ENCODE measurements around the gene DRD3.

Gene DRD3

GRCh38 chr3:114127517-114127916 lies 51.3 kb downstream of the DRD3 start:
- TF ChIP-seq CTCF (conservative IDR thresholded peaks at IDR 0.05; ENCODE audit: low read depth, low read length) = no peak
- DNase-seq (ENCODE audit: low read depth) = no peak
- H3K4me3 ChIP-seq (ENCODE audit: low read length) = no peak overlapping the region

DNA sequence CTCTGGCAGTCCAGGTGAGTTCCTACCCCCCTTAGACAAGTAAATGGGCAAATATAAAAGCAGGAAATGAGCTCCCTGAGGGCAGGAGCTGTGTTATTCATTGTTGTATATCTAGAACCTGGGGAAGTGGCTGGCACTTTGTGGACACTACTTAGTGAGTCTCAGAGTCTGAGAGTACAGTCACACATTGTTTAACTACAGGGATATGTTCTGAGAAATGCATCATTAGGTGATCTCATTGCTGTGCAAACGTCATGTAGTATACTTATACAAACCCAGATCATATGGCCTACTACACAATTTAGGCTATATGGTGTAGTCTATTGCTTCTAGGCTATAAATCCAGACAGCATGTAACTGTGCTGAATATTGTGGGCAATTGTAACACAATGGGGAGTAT lies 52.4 kb downstream of the DRD3 start:
- H3K4me3 ChIP-seq (ENCODE audit: low read length) = no peak overlapping the region
- no peak for DNase-seq (ENCODE audit: low read depth)
- no peak for TF ChIP-seq CTCF (conservative IDR thresholded peaks at IDR 0.05; ENCODE audit: low read depth, low read length)

GRCh38 chr3:114122027-114122709 lies 56.7 kb downstream of the DRD3 start:
- H3K4me3 ChIP-seq (ENCODE audit: low read length) = no peak overlapping the region
- peak; percentile 21 for DNase-seq (ENCODE audit: low read depth)
- TF ChIP-seq CTCF (conservative IDR thresholded peaks at IDR 0.05; ENCODE audit: low read depth, low read length) = no peak

DNA sequence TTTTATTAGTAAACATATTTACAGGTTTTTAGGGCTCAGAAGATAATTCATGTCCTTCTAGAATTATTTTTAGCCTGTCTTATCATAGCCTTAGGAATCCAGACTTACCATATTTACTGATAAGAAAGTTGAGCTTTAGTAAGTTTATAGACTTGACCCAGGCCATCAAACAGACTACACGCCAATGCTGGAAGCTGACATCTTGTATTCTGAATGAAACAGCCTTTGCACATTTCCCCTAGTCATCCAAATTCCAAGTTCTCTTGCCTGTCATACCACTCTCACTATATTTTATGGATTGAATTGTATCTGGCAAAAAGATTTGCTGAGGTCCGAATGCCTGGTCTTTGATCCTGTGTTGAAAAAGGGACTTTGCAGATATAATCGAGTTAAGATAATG lies 58.6 kb downstream of the DRD3 start:
- no peak for DNase-seq (ENCODE audit: low read depth)
- no peak for TF ChIP-seq CTCF (conservative IDR thresholded peaks at IDR 0.05; ENCODE audit: low read depth, low read length)
- H3K4me3 ChIP-seq (ENCODE audit: low read length) = no peak overlapping the region

- TF ChIP-seq CTCF (conservative IDR thresholded peaks at IDR 0.05; ENCODE audit: low read depth, low read length) = no peak
- no peak overlapping the region for H3K4me3 ChIP-seq (ENCODE audit: low read length)
- DNase-seq (ENCODE audit: low read depth) = no peak
Observed at GRCh38 chr3:114119776-114120175, 59.1 kb downstream of the DRD3 start.

GRCh38 chr3:114115143-114115542 lies 63.7 kb downstream of the DRD3 start:
- H3K4me3 ChIP-seq (ENCODE audit: low read length) = no peak overlapping the region
- no peak for DNase-seq (ENCODE audit: low read depth)
- TF ChIP-seq CTCF (conservative IDR thresholded peaks at IDR 0.05; ENCODE audit: low read depth, low read length) = no peak

DNA sequence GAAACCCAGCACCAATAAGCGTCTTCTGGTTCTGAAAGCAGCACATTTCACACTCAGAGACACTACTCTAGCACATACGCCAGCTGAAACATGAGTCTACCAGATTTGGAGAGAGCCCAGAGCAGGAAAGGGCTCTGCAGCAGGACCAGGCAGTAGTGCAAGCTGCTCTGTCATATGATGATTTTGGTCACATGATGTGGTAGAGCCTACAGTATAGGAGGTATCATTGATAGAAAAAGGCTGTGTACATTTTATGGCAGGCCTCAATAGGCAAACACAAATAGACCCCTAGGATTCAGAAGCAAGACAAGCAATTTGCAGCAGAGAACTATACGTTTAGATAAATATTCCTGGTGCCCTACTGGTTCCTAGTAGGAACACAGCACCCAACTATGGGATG lies 64.1 kb downstream of the DRD3 start:
- no peak for DNase-seq (ENCODE audit: low read depth)
- TF ChIP-seq CTCF (conservative IDR thresholded peaks at IDR 0.05; ENCODE audit: low read depth, low read length) = no peak
- H3K4me3 ChIP-seq (ENCODE audit: low read length) = no peak overlapping the region

Measured in retinal pigment epithelial cell (primary cell).